Measurements from ENCODE around the gene CYP1B1. TPM values are rescaled to one million over a fixed set of nuclear protein-coding genes. Genes with fewer than 3 reads are reported as not detected.

The CYP1B1 gene
- 3.8 to 5.5 TPM (median 5.2 TPM) in 5 replicates for total RNA-seq (2022; extraction: Qiagen RNA extraction)

GRCh38 chr2:38075507-38076151 lies at the start of gene CYP1B1:
CYP1B1 (minus strand) TSS chr2:38076151; CDS start chr2:38075388, 763 bp downstream.

Other genes with a start within 250 kb of the CYP1B1 start
- 3.8 to 5.6 TPM (median 5.2 TPM) in 5 replicates for gene RMDN2, start 150.9 kb downstream of the CYP1B1 start, total RNA-seq (2022; extraction: Qiagen RNA extraction)